Activated CD8-positive, alpha-beta T cell treated with anti-CD3 and anti-CD28 coated beads for 36 hours (primary cell): ENCODE measurements around the gene TNFRSF9. TPM values are rescaled to one million over a fixed set of nuclear protein-coding genes. Genes with fewer than 3 reads are reported as not detected.

Source experiments
- ATAC-seq: fragments of 200-7000 bp; cut with Tn5 transposase; one replicate; pipeline ENCODE4 v1.10.0; 2021; ENCODE audit warnings: mild to moderate bottlenecking, moderate library complexity
- CTCF ChIA-PET: fragments of 350-600 bp; sonication (Branson Sonifier 250); formaldehyde crosslinking; loops from one replicate; lab custom pipeline; 2021; ENCODE audit warnings: antibody characterized with exemption; lab: Charles Lee
- POLR2A ChIA-PET: fragments of 350-600 bp; sonication (Branson Sonifier 250); formaldehyde crosslinking; loops from one replicate; lab custom pipeline; 2021; ENCODE audit warnings: antibody characterized with exemption; lab: Charles Lee
- DNase-seq: peaks from one replicate; pipeline ENCODE4 v3.0.0-alpha.2; 2020
- H3K27ac Mint-ChIP-seq: one replicate; pipeline ENCODE4 v1.8.0; 2021; ENCODE audit warnings: mild to moderate bottlenecking, mixed read lengths
- H3K27me3 Mint-ChIP-seq: one replicate; pipeline ENCODE4 v1.8.0; 2021; ENCODE audit warnings: mixed read lengths
- H3K36me3 Mint-ChIP-seq: one replicate; pipeline ENCODE4 v1.8.0; 2021; ENCODE audit warnings: low read depth, mixed read lengths
- H3K4me1 Mint-ChIP-seq: one replicate; pipeline ENCODE4 v1.8.0; 2021; ENCODE audit warnings: low read depth, mixed read lengths
- H3K4me3 Mint-ChIP-seq: one replicate; pipeline ENCODE4 v1.8.0; 2021; ENCODE audit warnings: mild to moderate bottlenecking, moderate library complexity, mixed read lengths
- H3K9me3 Mint-ChIP-seq: one replicate; pipeline ENCODE4 v1.8.0; 2021; ENCODE audit warnings: mixed read lengths
- CTCF ChIP-seq: fragments of 200-600 bp; IDR thresholded peaks from one replicate; pipeline ENCODE4 v1.8.0; 2022; ENCODE audit warnings: antibody characterized with exemption, mild to moderate bottlenecking
- intact Hi-C: fragments of 100-400 bp; cut with micrococcal nuclease; formaldehyde crosslinking; loops from one replicate; pipeline ENCODE4 v1.10.0; 2022
- total RNA-seq, 2 experiments: library from RNA; stranded (reverse); gene quantifications; one replicate each; pipeline ENCODE4 v1.2.3, GENCODE V29; 2021

TNFRSF9 gene
- total RNA-seq, 2 experiments from 2014 or later, result 214 to 219 TPM

- CTCF ChIA-PET, result interaction anchor here (1.3 to 3.0 kb wide), 4 partner anchors 83 to 231 kb away, joined by 3 to 19 read pairs (median 6); no protein-coding TSS in a partner anchor
- intact Hi-C loops, result loop anchor here (10.0 kb wide), 2 partner anchors 85 to 225 kb away; no protein-coding TSS in a partner anchor
- no peaks in the 10 kb centered on the region for H3K27me3 Mint-ChIP-seq
- POLR2A ChIA-PET, result no interaction called here
- H3K4me3 Mint-ChIP-seq, result no peak overlapping the region
- no peaks in the 10 kb centered on the region for H3K36me3 Mint-ChIP-seq
- no peaks in the 10 kb centered on the region for H3K9me3 Mint-ChIP-seq
- peaks cover 17% of the 10 kb centered on the region for H3K4me1 Mint-ChIP-seq
- DNase-seq (no peak), ATAC-seq (peak; percentile 34)
- TF ChIP-seq CTCF, result no peak
- peak overlapping the region; percentile 37 for H3K27ac Mint-ChIP-seq
These were observed 40.9 kb downstream of the TNFRSF9 start for GRCh38 chr1:7899741-7900140.

GRCh38 chr1:7898962-7899361 is 41.7 kb downstream of the TNFRSF9 start:
- no peak for TF ChIP-seq CTCF
- H3K4me1 Mint-ChIP-seq, result peaks cover 17% of the 10 kb centered on the region
- no peak overlapping the region for H3K27ac Mint-ChIP-seq
- no peak for DNase-seq
- no peak overlapping the region for H3K4me3 Mint-ChIP-seq
- H3K27me3 Mint-ChIP-seq, result no peaks in the 10 kb centered on the region
- intact Hi-C loops, result loop anchor here (10.0 kb wide), 2 partner anchors 84 to 224 kb away; no protein-coding TSS in a partner anchor
- CTCF ChIA-PET, result interaction anchor here (1.3 to 3.0 kb wide), 3 partner anchors 83 to 230 kb away, joined by 3 to 19 read pairs (median 6); no protein-coding TSS in a partner anchor
- POLR2A ChIA-PET, result interaction anchor here (0.6 kb wide), 1 partner anchor 15 kb away, joined by 3 read pairs; no protein-coding TSS in a partner anchor
- ATAC-seq, result no peak
- H3K9me3 Mint-ChIP-seq, result no peaks in the 10 kb centered on the region
- no peaks in the 10 kb centered on the region for H3K36me3 Mint-ChIP-seq

- intact Hi-C loops, result loop anchor here (10.0 kb wide), 2 partner anchors 82 to 222 kb away; no protein-coding TSS in a partner anchor
- ChIA-PET POLR2A (interaction anchor here (0.7 kb wide), 1 partner anchor 238 kb away, joined by 3 read pairs; no protein-coding TSS in a partner anchor), CTCF (no interaction called here)
- DNase-seq (no peak), ATAC-seq (no peak)
- Mint-ChIP-seq H3K27me3 (no peaks in the 10 kb centered on the region), H3K27ac (no peak overlapping the region), H3K4me1 (peaks cover 15% of the 10 kb centered on the region), H3K9me3 (no peaks in the 10 kb centered on the region), H3K36me3 (no peaks in the 10 kb centered on the region), H3K4me3 (no peak overlapping the region)
- TF ChIP-seq CTCF, result no peak
These were observed 43.6 kb downstream of the TNFRSF9 start for GRCh38 chr1:7896994-7897393.

GRCh38 chr1:7893529-7894180 is 47.0 kb downstream of the TNFRSF9 start:
- CTCF ChIA-PET, result interaction anchor here (1.8 kb wide), 1 partner anchor 10 kb away, joined by 4 read pairs; no protein-coding TSS in a partner anchor
- Mint-ChIP-seq H3K9me3 (no peaks in the 10 kb centered on the region), H3K4me1 (peaks cover 3% of the 10 kb centered on the region), H3K27me3 (no peaks in the 10 kb centered on the region), H3K36me3 (no peaks in the 10 kb centered on the region), H3K4me3 (no peak overlapping the region), H3K27ac (no peak overlapping the region)
- DNase-seq (no peak), ATAC-seq (no peak)
- no peak for TF ChIP-seq CTCF
- intact Hi-C loops, result loop anchor here (10.0 kb wide), 2 partner anchors 79 to 219 kb away; no protein-coding TSS in a partner anchor
- POLR2A ChIA-PET, result interaction anchor here (0.6 kb wide), 1 partner anchor 12 kb away, joined by 3 read pairs; no protein-coding TSS in a partner anchor

- peaks cover 7% of the 10 kb centered on the region for H3K27me3 Mint-ChIP-seq
- no peak for TF ChIP-seq CTCF
- no peak overlapping the region for H3K4me3 Mint-ChIP-seq
- intact Hi-C loops, result loop anchor here (10.0 kb wide), 2 partner anchors 77 to 217 kb away; no protein-coding TSS in a partner anchor
- DNase-seq (no peak), ATAC-seq (no peak)
- POLR2A ChIA-PET, result interaction anchor here (0.8 kb wide), 1 partner anchor 22 kb away, joined by 3 read pairs; no protein-coding TSS in a partner anchor
- no peaks in the 10 kb centered on the region for H3K9me3 Mint-ChIP-seq
- no peaks in the 10 kb centered on the region for H3K4me1 Mint-ChIP-seq
- H3K27ac Mint-ChIP-seq, result no peak overlapping the region
- no peaks in the 10 kb centered on the region for H3K36me3 Mint-ChIP-seq
- CTCF ChIA-PET, result interaction anchor here (0.8 to 1.4 kb wide), 2 partner anchors 12 to 84 kb away, joined by 3 to 4 read pairs; no protein-coding TSS in a partner anchor
These were observed 48.8 kb downstream of the TNFRSF9 start for GRCh38 chr1:7891804-7892203.
